HS-27A (cell line): ENCODE results near the gene CPNE1.
"Not testable (repeated sequence)": the region's sequence is repeated elsewhere in the genome, so short reads cannot be mapped to it uniquely, and the experiment has no call there.

Experiments
- DNase-seq: peaks from one replicate; pipeline ENCODE4 v3.0.0-alpha.2; 2012; ENCODE audit warnings: low read depth, missing footprints

CPNE1 gene

DNA sequence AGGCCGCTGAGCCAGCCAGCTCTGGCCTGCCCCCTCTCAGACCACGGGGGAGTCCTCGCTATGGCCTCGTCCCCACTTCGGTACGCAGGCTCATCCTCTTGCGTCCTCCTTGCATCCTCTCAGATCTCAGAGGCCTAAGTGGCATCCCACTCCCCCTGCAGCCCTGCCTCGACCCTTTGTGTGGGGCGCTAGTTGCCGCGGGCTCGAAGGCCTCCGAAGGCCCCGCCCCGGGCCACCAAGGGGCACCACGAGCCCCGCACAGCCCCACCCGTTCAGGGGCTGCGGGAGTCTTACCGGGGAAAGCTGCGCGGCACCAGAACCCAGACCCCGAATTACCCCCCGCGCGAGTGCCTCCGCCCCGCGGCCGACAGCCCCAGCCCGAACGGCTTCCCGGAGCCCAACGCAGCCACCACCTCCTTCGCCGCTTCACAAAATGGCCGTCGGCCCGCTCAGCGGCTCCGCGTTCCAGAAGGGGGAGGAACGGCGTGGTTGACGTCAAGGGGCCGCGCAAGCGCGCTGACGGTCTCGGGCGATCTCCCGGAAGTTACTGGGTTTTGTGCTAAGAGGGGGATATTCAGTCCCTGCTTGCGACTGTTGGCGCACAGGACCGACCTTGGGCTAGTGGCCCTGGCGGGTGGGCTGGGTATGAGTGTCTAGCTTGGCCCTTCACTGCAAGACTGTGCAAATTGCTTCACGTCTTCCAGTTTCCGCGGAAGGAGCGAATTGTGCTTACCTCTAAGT lies at the start of gene CPNE1, which contains the start of gene RBM12:
CPNE1 (minus strand) TSS at position 435 of the 741 bp plus-strand sequence. CDS start 31,977 bp downstream, outside the sequence.
RBM12 (minus strand) TSS at position 435 of the 741 bp plus-strand sequence. CDS start 9,578 bp downstream, outside the sequence.
- DNase-seq = peak; percentile 86

DNA sequence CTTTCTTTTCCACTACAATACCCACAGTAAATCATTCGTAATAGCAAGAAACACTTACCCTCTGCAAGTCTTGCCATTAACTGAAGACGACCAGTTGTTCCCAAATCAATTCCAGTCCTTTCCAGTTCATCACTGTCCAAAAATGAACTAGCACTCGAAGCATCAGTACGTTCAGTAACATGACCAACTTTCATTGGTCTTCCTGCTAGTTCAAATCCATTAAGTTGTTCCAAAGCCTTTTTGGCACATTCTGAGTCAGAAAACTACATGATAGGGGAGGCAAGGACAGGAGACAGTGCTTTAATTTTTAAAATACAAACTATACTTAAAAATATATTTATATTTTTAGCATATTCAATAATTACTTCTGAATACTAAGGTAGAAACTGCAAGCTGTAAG lies 49.4 kb upstream of the CPNE1 start:
- no peak for DNase-seq

DNA sequence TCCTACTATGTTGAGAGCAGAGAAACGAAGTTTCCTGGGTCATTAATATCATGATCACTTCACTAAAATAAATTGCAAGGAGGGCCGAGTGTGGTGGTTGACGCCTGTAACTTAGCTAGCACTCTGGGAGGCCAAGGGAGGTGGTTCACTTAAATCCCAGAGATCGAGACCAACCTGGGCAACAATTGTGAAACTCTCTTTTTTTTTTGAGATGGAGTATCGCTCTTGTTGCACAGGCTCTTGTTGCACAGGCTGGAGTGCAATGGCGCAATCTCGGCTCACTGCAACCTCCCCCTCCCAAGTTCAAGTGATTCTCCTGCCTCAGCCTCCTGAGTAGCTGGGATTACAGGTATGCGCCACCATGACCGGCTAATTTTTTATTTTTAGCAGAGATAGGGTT lies 48.4 kb upstream of the CPNE1 start:
- DNase-seq = not testable (repeated sequence)

DNA sequence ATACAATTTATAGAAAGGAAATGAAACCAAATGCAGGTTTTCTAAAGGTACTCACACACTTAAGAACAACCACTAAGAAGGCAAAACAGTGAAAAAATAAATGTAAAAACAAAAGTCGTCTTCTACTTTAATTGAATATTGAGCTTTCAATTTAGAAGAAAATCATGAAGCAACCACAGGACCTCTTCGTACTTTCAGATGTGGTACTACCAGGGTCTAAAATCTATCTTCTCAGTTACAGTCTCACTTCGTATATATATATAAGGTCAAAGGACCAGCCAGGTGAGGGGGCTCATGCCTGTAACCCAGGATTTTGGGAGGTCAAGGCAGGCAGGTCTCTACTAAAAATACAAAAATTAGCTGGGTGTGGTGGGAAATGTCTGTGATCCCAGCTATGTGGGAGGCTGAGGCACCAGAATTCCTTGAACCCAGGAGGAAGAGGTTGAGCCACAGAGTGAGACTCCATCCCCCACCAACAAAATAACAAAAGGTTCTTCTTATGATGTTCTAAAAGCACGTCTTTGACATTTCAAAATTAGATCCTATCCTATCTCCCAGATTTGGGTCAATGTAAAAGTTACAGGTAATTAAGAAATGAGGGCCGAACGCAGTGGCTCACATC lies 47.0 kb upstream of the CPNE1 start:
- DNase-seq = no peak

DNA sequence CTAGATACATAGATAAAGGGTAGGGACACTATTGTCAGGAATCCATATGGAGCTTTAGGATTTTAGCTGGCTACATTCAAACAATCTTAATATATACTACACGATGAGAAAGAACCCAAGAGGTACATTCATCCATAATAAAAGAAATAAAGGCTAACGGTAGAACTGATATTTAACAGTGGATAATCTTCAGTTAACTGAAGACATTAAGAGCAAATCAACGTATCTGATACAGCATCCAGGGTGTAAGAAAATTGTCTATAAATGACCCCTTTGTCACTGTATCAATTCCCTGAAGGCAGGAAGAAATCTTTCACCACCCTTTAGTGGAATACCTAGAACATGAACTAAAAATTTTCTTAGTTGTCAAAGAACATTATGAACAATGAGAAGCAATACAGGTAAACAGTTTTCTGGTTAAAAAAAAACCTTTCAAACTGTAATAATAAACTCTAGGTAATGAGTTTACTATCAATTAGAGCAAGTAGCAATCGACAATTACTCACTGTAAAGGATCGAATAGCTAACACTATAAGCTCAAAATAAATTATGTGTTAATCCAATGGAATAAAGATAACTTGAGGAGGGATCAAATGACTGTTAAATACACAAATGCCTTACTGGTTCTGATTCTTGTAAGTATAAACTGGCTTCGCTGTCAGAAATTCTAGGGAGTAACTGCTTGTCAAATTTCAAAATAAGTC lies 46.3 kb upstream of the CPNE1 start:
- no peak for DNase-seq

DNA sequence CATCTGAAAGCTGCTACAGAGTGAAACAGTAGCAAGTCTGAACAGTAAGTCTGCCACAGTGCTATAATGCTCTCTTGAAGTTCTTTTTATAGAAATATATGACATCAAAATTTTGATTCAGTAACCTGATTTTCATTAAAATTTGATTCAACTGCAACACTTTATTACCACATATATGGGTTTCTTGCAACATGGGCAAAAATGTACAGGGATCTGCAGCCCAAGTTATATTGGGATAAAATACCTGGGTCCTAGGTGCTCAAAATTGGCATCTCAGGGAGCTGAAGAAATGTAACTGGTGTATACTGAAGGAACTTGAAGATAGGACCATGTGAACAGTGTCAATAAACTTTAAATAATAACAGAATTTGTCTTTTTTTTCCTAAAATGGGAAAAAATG lies 45.3 kb upstream of the CPNE1 start:
- DNase-seq = no peak

DNA sequence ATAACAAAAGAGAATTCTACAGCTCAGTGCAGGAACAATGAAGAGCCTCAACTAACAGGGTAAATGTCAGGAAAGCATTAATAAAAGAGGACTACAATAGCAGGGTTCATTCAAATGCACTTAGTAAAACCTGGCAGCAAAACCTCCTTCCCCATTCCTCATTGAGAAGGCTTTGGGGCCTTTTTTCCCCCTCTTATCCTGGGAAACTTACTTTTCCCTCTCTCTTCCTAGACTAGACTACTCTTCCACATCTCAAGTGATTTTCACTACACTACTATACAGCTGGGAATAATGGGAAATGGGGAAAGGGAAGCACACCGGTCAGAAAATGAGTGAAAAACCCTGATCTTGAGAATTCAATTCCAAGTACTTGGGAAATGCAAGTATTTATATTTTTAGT lies 44.6 kb upstream of the CPNE1 start:
- no peak for DNase-seq

DNA sequence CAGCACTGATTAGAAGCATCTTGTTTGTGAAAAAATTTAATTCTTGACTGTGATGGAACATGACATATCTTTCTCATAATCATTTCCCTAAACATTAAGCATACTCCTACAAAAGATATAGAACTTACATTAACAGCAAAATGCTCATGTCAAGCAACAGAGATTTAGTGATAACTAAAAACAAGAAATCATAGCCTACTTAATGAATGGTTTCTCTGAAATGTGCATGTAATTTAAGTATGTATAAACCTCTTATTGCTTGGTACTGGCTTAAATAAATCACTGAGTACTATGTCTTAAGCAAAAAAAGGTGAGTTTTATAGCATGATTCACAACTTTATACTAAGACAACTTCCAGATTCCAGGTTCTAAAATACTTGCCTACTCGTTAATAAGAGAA lies 43.8 kb upstream of the CPNE1 start:
- no peak for DNase-seq

DNA sequence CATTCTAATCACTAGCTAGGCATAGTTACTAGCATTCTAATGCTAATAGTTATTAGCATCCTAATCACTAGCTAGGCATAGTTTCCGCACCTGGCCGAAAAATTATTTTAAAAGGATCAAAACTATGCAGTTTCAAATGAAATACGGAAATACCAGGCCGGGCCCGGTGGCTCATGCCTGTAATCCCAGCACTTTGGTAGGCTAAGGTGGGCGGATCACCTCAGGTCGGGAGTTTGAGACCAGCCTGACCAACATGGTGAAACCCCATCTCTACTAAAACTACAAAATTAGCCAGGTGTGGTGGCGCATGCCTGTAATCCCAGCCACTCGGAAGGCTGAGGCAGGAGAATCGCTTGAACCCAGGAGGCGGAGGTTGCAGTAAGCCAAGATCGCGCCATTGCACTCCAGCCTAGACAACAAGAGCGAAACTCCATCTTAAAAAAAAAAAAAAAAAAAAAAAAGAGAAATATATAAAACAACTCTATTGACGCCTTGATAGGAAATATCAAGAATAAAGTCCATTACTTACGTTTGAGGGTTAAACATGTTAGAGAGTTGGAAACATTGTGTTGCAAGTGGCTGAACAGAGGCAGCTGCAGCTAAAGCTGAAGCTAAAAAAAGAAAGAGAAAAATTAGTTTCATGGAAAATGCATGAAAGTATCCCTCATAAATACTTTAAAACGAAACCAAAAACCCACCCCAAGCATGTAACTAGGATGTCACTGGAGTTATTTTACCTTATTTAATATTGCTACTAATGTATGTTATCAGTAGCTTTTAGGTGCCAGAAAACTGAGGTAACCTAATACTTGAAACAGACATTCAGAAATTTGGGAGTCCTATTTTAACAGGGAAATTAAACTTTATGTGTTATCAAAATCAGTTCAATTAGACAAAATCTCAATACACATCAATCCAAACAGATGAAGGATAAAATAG lies 42.2 kb upstream of the CPNE1 start:
- DNase-seq = not testable (repeated sequence)

DNA sequence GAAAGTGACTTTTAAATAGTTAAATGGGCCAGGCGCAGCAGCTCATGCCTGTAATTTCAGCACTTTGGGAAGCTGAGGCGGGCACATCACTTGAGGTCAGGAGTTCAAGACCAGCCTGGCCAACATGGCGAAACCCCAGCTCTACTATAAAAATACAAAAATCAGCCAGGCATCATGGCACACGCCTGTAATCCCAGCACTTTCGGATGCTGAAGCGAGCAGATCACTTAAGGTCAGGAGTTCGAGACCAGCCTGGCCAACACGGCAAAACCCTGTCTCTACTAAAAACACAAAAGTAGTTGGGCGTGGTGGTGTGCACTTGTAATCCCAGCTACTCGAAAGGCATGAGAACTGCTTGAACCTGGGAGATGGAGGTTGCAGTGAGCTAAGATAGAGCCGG lies 41.2 kb upstream of the CPNE1 start:
- not testable (repeated sequence) for DNase-seq

DNA sequence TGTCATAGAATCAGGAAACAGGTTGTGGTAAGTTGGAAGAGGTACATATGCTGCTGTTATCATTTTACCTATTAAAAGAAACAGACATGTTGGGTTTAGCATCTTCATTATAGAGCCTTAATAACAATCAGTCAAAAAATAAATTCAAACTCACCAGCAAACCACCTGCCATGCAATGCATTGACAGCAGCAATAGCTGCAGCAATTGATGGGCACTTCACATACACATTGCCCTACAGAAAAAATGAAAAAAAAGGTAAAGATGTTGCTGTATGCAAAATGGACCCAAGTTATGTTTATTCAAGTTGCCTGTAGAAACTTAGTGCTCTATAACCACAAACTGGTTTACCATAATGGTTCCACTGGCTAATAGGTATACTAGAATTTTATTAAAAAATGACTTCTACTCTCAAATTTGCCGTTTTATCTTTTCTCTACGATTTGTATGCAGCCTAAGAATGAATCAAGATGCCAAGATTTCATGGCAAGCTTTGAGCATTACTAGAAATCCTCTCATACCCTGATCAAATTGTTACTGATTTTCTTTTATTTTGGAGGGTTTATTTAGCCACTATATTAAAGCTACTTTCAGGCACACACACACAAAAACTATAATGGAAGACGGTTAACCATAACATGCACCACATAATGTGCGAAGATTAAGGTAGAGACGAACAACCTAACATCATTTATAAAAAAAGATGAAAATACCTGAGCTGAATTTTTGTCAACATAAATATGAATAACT lies 40.0 kb upstream of the CPNE1 start:
- no peak for DNase-seq

DNA sequence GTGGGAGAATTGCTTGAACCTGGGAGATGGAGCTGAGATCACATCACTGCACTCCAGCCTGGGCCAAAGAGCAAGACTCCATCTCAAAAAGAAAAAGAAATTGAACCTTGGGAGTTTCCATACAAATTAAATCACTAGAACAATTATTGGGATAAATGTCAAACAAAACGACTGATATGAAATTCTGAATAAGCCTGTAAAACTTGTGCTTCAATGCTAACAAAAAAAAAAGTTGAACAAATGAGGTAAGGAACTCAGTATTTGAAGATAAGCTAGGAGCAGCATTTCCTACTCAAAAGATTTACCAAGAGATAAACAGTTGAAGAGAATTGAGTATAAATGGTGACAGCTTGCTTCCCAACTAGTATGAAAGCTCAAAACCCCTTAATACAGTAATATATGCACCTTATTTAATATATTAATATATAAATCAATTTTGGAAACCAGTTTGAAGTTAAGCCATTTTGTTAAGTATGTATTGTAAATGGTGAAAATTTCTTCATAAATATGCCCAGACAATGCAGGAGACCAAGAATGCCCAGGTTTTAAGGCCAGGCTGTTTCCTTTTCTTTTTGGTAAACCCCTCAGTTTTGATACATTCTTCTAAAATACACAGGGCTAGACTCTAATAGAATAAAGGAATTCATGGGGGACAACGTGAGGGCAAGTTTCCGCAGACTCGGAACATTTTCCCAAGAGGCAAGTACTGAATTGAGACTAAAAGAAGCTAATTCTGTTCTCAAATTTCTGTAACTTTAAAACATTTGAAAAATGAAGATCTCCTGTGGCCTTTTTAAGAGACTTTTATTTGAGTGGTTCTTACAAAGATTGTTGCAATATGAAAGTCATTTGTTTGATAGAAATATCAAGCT lies 38.4 kb upstream of the CPNE1 start:
- DNase-seq = no peak

DNA sequence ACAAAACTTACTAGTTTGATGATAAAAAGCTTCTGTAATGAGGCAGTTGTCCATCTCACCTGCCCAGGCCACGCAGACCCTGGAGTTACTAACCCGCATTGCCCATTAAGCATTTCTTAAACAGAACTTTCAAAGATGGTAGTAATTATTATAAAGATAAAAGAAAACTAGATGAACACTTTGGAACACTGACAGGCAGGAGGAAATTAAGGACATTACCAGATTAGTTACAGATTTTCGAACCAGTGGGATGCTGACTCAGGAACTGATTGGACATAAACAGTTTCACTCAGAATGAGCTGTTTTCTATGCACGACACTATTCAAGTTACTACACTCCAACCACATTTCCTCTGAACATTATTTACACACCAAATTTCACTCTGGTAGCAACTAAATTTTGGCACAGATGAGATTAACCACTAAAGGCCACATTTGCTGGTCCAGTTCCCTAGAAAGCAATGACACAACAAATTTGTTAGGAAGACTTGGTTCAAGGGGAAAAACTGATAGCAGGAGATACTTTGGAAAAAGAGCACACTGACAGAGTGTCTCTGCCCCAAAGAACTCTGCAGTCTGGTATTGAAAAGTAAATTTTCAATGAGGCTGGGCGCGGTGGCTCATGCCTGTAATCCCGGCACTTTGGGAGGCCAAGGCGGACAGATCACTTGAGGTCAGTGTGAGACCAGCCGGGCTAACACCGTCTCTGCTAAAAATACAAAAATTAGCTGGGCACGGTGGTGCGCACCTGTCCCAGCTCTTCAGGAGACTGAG lies 37.5 kb upstream of the CPNE1 start:
- no peak for DNase-seq

DNA sequence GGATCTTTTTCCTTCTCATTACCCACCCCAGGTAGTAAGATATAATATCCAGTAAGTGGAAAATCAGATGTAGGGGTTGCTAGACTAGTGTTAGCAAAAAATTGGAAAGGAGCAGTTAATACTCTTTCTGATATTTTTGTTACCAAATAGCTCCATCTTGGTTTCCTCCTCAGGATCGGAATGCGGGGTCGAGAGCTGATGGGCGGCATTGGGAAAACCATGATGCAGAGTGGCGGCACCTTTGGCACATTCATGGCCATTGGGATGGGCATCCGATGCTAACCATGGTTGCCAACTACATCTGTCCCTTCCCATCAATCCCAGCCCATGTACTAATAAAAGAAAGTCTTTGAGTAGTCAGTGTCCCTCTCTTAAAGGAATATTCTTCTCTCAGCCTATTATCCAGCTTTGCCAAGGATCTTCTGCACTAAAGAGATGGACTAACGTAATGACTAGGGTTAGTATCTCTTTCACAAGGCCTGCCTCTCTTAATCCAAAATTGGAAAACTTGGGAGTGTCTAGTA lies 36.0 kb upstream of the CPNE1 start:
- no peak for DNase-seq

DNA sequence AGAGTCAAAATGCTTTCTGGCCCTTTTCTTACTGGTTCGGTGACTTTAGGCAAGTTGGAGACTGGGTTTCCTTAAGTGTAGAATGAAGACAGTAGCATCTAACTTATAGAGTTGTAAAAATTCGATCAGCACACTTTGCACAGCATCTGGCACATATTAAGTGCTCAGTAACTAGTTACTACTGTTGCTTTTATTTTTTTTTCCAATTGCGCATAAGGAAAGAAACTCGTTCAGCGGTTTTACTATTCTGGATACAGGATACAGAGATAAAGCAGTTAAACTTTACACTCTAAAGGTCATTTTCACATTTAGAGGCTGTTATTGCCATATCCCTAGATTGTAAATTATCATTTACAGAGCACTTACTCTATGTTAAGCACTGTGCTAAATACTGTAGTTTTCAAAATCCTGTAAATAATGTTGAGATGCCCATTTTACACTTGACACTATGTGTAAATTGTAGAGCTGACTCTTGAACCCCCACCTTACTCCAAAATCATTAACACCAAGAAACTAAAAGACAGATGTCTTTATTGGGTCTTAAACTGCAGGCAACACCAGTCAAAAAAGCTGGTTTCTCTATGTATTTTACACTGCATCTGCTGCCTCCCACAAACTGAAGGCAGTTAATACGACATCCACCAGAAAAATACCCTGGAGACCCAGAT lies 35.4 kb upstream of the CPNE1 start:
- DNase-seq = no peak

DNA sequence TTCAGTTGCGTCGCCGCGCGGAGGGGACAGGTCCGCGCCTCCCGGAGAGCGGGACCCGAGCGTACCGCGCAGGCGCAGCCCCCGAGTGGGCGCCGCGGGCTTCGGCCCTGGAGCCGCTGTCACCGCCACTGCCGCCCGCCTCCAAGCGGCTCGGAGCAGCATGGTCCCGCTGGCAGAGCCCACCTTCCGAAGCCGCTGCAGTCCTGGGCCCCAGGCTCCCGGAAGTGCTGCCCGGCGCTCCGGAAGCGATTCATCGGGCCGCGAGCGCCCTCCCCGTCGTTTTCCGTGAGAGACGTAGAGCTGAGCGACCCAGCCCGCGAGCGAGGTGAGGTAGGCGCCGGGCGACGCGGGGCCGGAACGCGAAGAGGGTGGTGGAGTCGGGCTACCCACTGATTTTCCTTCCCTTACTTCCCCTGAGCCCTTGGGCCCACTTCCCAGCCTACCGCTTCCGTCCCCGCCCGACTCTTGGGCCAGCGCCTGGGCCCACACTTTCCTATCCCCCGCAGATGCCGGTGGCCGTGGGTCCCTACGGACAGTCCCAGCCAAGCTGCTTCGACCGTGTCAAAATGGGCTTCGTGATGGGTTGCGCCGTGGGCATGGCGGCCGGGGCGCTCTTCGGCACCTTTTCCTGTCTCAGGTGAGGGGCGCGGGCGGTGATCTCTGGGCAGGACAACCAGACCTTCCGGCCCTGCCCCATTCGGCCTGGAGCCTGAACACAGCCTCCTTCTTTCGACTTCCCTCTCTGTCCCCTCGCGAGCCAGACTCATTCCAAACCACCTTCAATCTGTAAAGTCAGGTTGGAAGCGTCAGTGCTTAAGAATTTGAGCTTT lies 34.6 kb upstream of the CPNE1 start, which contains the start of the genes NFS1 and ROMO1:
NFS1 (minus strand) TSS at position 226 of the 830 bp plus-strand sequence; CDS start at position 162, 64 bp downstream.
ROMO1 (plus strand) TSS at position 279 of the 830 bp plus-strand sequence; CDS start at position 507, 228 bp downstream.
- peak; percentile 69 for DNase-seq
